Frontal cortex (tissue), 4 donors: Measurements from ENCODE around the gene RAB10. TPM values are rescaled to one million over a fixed set of nuclear protein-coding genes. Genes with fewer than 3 reads are reported as not detected.
A peak's percentile ranks its signal among the peaks of the same experiment; 100 is the strongest.
"Not testable (repeated sequence)": the region's sequence is repeated elsewhere in the genome, so short reads cannot be mapped to it uniquely, and the experiment has no call there.

Experiments used
- DNase-seq, 2 donors: peaks; one replicate each; pipeline ENCODE4 v3.0.0; 2012; ENCODE audit warnings: low spot score in 2 of 2
- FAIRE-seq: peaks from 2 replicates; lab custom pipeline; 2012; peaks lifted over from hg19 to GRCh38; lab: Jason Lieb, UNC
- total RNA-seq: library from RNA; depleted of rRNA; stranded (reverse); fragments of >200 nt; gene quantifications from one replicate; pipeline ENCODE4 v1.2.3, GENCODE V29; 2014
- donor health status: control.
- donor health status: control.
- donor health status: control.

Gene RAB10
- total RNA-seq: 152 TPM

DNA sequence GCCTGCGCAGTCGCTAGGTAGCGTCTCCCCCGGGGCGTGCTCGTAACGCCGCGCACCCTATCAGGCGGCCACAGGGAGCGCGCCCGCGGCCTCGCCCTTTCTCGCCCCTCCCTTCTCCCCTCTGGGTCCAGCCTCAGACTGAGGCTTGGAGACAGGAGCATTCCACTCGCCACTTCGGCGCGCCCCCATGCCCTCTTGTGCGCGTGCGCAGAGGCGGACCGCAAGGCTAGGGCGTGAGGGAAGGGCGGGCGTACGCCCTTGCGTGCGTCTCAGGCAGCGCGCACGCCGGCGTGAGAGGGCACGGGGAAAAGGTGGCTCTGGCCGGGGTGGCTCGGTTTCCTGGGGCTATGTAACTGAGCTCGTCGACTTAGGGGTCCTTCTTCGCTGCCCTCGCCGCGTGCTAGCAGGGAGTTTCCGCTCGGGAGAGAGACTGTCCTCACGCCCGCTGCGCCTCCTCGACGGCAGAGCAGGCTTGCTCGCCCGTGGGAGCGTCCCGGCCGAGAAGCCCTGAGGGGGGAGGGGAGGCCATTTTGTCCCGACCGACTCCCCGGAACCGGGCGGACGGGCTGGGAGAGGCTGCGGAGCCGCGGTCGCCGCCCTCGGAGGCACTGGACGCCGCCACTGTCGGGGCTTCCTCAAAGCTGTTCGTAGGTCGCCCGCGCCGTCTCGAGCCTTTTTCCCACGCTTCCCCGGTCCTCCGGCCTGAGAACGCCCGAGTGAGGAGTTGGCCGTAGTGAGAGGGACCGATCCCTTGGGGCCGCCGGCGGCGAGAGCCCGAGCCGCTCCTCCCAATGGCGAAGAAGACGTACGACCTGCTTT lies at the start of gene RAB10:
RAB10 (plus strand) TSS at position 267 of the 819 bp plus-strand sequence; CDS start at position 792, 525 bp downstream.
- FAIRE-seq: no peak
- DNase-seq: peak; percentile 96 to 97

DNA sequence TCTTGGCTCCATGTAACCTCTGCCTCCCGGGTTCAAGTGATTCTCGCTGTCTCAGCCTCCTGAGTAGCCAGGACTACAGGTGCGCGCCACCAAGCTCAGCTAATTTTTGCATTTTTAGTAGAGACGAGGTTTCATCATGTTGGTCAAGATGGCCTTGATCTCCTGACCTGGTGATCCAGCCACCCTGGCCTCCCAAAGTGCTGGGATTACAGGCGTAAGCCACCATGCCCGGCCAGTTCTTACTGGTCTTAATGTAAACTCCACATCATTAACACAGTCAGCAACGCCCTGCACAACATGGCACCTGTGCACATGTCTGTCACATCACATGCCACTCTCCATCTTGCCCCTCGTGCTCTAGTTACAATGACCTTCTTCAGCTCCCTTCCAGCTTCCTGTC lies 45.8 kb upstream of the RAB10 start:
- DNase-seq: no peak
- FAIRE-seq: no peak

DNA sequence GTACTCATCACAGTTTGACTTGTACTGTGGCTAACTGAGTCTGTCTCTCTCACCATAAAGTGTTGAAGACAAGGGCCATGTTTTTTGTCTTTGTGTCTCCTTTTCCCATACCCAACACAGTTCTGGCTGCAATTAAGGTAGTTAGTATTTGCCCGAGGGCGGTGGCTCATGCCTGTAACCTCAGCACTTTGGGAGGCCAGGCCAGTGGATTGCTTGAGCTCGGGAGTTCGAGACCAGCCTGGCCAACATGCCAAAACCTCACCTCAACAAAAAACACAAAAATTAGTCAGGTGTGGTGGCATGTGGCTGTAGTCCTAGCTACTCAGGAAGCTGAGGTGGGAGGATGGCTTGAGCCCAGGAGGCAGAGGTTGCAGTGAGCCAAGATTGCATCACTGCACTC lies 44.7 kb upstream of the RAB10 start:
- DNase-seq: no peak
- no peak for FAIRE-seq

DNA sequence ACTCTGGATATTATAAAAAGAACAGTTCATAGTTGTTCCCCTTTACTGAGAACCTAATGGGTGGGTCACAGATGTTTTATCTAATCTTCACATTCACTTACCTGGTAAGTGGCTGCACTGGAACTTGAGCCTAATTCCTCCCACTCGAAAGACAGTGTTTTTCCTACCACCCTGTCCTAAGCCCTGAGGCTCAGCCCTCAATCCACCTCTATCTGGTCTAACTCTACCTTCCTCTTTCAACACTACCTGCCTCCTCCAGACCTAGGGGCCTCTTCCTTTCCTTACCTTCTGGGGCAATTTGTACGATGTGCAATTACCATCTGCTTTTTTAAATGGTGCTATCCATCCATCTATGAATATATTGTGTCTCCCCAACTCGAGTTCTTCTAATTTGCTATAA lies 41.9 kb upstream of the RAB10 start:
- DNase-seq: no peak
- no peak for FAIRE-seq

DNA sequence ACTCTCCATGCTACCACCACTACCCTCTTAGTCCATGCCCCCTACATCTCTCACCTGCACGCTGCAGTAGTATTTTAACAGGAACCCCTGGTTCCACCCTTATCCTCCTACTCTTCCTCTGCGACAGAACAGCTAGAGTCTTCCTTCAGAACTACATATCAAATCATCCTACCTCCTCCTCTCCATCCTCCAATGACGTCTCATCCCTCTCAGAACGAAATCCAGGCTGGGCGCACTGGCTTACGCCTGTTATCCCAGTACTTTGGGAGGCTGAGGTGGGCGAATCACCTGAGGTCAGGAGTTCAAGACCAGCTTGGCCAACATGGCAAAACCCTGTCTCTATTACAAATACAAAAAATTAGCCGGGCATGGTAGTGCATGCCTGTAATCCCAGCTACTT lies 41.3 kb upstream of the RAB10 start:
- FAIRE-seq (no peak), DNase-seq (no peak)

DNA sequence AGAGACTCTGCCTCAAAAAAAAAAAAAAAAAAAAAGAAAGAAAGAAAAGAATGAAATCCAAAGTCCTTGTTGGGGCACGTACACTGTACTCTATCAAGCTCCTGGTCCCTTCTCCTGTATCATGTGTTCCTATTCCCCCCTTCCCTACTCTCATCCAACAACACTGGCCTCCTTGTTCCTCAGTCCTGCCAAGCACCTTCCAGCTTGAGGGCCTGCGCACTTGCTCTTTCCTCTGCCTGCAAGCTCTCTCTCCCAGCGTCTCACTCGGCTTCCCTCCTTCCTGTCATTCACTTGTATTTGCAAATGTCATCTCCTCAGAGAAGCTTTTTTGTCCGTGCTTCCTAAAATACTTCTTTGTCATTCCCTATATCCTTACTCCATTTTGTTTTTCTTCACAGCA lies 40.8 kb upstream of the RAB10 start:
- no peak for FAIRE-seq

DNA sequence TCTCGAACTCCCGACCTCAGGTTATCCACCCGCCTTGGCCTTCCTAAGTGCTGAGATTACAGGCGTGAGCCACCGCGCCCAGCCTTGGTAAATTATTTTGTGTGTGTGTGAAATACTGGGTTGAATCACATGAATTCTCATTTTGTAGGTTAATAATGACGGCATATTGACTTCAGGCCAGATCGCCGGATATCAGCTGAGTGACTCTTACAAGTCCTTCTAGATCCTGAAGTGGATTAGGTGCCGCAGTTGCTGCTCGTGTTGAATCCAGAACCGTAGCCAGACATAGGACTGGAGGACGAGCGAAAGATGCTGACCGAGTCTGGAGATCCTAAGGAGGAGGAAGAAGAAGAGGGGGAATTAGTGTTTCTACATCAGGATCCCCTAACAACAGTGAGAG lies 39.4 kb upstream of the RAB10 start:
- DNase-seq (no peak), FAIRE-seq (no peak)

More for the DNA sequence above, 40.8 kb upstream of the RAB10 start:
- no peak for DNase-seq

DNA sequence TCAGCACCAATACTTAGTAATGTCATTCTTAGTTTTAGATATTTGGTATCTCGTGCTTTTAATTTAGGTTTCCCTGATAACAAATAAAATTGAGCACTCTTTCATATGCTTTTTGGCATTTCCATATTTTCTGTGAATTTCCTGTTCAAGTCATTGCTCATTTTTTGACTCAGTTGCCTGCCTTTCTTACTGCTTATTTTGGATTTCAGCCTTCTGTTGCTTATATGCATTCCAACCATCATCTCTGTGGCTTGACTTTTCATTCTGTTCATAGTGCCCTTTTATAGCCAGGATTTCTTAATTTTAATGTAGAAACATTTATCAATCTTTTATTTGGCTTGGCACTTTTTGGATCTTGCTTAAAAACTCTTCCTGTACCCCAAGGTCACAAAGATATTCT lies 37.0 kb upstream of the RAB10 start:
- no peak for DNase-seq
- no peak for FAIRE-seq

DNA sequence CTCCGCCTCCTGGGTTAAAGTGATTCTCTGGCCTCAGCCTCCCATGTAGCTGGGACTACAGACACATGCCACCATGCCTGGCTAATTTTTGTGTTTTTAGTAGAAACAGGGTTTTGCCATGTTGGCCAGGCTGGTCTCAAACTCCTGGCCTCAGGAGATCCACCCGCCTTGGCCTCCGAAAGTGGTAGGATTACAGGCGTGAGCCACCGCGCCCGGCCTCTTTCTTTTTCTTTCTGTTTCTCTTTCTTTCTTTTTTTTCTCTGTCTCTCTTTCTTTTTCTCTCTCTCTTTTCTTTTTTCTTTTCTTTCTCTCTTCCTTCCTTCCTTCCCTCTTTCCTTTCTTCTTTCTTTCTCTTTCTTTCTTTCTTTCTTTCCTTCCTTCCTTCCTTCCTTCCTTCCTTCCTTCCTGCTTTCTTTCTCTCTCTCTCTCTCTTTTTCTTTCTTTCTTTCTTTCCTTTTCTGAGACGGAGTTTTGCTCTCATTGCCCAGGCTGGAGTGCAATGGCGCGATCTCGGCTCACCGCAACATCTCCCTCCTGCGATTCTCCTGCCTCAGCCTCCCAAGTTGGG lies 35.0 kb upstream of the RAB10 start:
- FAIRE-seq: not testable (repeated sequence)

DNA sequence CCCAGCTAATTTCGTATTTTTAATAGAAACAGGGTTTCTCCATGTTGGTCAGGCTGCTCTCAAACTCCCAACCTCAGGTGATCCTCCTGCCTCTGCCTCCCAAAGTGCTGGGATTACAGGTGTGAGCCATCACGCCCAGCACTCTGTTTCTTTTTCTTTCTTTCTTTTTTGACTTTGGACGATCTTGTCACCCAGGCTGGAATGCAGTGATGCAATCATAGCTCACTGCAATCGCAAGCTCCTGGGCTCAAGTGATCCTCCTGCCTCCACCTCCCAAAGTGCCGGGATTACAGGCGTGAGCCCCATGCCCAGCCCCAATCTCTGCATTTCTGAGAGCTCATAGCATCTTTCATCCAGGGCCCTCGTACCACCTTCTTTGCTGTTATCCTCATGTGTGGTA lies 34.5 kb upstream of the RAB10 start:
- not testable (repeated sequence) for DNase-seq, FAIRE-seq

More for the DNA sequence above, 35.0 kb upstream of the RAB10 start:
- not testable (repeated sequence) for DNase-seq

DNA sequence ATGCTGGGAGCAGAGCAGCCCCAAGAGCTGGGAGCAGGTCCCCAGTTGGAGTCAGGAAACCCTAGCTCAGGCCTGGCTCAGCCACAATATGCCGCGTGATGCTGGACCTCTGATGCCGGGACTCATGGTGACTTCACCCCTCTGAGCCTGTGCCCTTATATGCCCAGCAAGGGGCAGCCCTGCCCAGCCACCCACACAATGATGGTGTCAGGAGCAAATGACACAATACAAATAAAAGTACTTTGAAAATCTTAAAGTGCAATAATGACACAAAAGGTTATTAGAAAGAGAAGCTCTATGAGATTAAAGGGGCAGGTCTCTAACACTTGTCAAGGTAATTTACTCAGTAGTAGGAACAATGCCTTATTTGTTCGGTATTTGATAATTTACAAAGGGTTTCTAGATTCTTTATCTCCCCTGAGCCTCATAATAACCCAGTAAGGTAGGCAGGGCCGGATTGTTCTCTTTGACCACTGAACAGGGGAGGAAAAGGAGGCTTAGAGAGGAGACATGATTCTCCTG lies 33.3 kb upstream of the RAB10 start:
- DNase-seq (no peak), FAIRE-seq (no peak)

DNA sequence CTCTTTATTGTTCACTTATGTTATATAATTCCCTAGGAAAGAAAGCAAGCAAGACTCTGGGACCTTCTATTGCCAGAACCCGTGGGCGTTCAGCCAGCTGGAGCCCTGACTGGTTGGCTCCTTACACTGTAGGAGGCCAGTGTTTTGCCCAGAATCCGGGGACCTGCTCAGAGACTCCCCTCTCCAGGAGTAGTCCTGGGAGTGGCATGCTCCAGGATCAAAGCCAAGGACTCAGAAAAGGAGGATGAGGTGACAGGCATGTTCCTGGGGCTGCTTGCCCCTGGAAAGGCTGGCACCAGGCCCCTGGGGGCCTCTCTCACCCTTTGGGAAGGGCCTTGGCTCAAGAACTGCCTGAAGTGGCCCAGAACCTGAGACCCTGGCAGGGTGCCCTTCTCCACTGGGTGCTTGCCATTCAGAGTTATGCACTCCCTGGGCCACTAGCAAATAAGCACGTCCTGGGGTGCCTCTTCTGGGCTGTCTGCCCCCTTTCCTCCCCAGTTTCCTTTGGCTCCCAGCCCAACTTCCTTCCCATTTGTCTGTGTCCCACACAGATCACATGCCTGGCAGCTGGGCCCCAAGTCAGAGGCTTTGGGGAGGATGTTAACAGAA lies 32.0 kb upstream of the RAB10 start:
- DNase-seq (peak in 1 of 2 donors; percentile 68), FAIRE-seq (no peak)

DNA sequence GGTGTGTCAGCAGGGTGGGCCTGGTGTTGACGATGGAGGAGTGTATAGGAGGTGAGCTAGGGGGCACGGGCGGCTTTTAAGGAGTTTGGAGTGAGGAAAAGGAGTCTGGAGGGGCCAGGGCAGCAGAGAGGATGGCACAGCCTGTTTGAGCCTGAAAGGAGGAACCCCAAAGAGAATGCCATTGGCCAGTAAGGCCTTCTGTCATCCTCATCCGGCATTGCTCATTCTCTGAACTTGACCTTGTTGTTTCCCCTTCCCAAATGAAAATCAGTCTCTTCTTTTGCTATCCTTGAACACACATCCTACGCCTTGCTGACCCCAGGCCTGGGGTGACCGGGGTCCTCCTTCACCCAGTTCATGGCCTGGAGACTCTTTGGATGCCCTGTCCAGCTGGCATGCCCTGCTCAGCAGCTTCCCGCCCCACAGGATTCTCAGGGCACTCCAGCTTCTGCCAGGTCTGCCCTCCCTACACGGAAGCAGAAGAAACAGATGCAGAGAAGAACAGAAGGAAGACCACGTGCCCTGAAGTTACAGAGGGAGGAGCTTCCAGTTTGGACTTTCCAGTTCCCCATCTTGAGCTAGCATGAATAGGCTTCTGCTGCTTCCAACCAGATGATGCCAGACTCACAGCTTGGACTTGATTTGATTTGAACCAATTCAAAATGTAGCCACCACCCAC lies 31.1 kb upstream of the RAB10 start:
- FAIRE-seq: no peak
- DNase-seq: no peak

DNA sequence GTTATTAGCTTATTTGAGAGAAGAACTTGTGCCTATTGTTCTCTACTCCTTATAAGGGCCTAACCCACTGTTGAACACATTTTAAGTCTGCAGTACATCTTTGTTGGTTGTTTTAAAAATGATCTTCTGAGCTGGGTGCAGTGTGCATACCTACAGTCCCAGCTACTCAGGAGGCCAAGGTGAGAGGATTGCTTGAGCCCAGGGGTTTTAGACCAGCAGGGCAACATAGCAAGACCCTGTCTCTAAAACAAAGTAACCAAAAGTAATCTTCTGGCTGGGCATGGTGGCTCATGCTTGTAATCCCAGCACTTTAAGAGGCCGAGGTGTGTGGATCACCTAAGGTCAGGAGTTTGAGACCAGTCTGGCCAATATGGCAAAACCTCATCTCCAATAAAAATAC lies 25.8 kb upstream of the RAB10 start:
- no peak for DNase-seq
- no peak for FAIRE-seq

DNA sequence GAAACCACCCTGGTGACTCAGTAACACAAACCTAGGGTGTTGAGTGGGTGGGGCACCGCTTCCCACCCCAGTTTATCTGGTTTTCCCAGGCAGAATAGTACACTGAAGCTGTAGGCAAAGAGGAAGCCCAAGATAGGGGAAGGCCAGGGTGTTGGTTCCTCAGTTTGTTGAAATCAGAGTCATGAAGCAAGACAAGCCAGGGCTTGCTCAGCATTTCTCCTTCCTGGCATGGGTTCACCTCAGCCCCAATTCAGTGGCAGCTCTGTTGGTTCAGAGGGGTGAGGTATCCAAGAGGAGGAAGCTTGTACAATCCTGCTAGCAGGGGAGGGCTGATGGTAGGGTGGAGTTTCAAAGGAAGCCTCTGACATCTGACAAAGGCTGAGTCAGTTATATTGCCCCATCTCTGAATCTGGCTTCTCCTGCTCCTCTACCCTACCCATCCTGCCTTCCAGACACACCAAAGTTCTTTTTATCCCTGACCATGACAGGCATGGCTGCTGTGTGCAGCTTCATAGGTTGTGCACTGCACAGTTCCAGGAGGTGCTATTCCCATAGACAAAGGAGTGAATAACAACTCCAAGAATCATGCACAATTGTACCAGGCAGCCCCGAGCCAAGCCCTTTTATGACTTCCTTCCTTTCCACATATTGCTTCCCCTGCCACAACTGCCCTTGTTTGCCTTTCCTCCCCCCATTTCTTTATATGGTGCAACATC lies 24.9 kb upstream of the RAB10 start:
- FAIRE-seq: no peak
- no peak for DNase-seq

DNA sequence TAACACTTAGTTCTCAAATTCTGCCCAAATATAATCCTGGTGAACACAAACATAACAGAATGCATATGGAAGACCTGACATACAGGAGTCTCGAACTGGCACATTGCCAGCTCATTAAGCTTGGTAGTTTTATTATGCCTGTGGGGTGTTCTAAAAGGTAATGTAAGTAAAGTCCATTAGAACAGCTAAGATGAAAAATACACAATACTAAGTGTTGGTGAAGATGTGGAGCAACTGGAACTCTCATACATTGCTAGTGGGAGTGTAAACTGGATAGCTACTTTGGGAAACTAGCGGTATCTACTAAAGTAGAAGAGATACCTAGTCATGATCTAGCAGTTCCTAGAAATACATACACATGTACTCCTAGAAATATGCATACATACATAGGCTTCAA lies 24.3 kb upstream of the RAB10 start:
- FAIRE-seq (no peak), DNase-seq (no peak)

DNA sequence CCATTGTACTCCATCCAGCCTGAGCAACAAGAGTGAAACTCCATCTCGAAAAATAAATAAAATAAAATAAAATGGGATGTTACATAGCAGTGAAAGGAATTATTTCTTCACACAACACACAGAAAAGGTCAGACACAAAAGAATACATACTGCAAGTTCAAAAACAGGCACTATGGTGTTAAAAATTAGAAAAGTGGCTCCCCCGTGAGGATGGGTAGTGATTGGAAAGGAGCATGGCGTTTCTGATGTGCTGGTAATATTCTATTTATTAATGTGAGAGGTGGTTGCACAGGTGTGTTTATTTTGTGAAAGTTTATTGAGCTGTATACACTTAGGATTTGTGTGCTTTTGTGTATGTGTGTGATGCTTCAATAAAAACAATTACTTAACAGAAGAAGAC lies 22.9 kb upstream of the RAB10 start:
- FAIRE-seq: no peak
- DNase-seq: no peak

DNA sequence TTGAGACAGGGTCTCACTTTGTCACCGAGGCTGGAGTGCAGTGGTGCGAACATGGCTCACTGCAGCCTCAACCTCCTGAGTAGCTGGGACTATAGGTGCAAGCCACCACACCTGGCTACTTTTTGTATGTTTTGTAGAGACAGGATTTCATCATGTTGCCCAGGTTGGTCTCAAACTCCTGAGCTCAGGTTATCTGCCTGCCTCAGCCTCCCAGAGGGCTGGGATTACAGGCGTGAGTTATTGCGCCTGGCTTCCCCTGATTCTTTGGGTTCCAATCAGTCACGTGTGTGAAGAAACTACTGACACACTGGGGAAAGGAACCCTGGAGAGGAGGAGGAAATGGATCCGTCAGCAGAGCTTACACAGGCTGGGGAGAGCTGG lies 22.3 kb upstream of the RAB10 start:
- DNase-seq: no peak
- no peak for FAIRE-seq

DNA sequence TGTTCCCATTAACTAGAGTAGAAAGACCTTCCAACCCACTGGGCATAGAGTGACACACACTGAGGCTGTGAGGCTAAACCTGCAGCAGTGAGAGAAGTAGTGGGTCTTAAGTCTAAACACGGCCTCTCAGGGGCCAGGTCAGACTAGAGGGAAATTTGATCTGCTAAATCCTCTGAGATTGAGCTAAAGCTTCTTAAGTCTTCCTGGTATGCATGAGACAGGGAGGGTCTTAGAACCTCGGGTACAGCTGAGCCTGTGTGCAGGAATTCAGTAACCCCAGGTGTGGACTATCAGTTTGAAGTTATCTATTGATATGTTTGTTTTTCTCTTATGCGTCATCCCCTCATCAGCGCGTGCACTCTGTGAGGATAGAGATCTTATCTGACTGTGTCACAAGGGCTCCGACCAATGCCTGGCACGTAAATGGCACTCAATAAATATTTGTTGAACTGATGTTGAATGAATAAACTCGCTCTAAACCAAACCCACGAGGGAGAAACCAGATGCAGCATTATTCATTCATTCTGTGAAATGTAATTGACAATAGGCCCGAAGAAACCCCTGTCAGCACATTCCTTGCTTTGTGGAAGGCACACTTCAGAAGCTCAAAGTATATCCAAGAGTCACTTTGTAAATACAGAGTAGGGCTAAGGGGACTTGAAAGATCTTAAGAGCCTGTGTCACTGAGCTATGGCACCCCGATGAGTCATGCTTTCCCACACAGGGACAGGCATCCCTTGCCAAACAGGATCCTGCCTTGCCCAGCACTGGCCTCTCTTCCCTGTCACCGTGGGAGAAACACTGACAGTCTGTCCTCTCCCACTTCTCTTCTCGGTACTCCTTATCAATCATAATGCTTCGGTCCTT lies 21.7 kb upstream of the RAB10 start:
- FAIRE-seq (no peak), DNase-seq (no peak)
